Hepatocyte (in vitro differentiated cells): ENCODE data around the gene GPBAR1. TPM values are rescaled to one million over a fixed set of nuclear protein-coding genes. Genes with fewer than 3 reads are reported as not detected.

Experiments used
- DNase-seq: peaks from one replicate; pipeline ENCODE4 v3.0.0-alpha.2; 2016; ENCODE audit warnings: low spot score
- H2AFZ ChIP-seq: fragments of 200-600 bp; sonication (generic); 2 replicates; pipeline ENCODE4 v1.6.0; 2016; ENCODE audit warnings: antibody characterized with exemption, mild to moderate bottlenecking
- H3K27ac ChIP-seq: fragments of 200-600 bp; sonication (generic); 2 replicates; pipeline ENCODE4 v1.5.1; 2016; ENCODE audit warnings: mild to moderate bottlenecking
- H3K27me3 ChIP-seq: fragments of 200-600 bp; sonication (generic); 2 replicates; pipeline ENCODE4 v1.6.1; 2016
- H3K36me3 ChIP-seq: fragments of 200-600 bp; sonication (generic); replicated peaks from 2 replicates; pipeline ENCODE4 v1.5.1; 2016; ENCODE audit warnings: low read depth; ENCODE audit not compliant: insufficient read depth
- H3K4me1 ChIP-seq: fragments of 200-600 bp; sonication (generic); 2 replicates; pipeline ENCODE4 v1.5.1; 2016; ENCODE audit warnings: mild to moderate bottlenecking, moderate library complexity; ENCODE audit not compliant: insufficient read depth
- H3K4me2 ChIP-seq: fragments of 200-600 bp; sonication (generic); 2 replicates; pipeline ENCODE4 v1.6.0; 2016
- H3K4me3 ChIP-seq: fragments of 200-600 bp; sonication (generic); 2 replicates; pipeline ENCODE4 v1.5.1; 2016; ENCODE audit warnings: mild to moderate bottlenecking
- H3K79me2 ChIP-seq: fragments of 200-600 bp; sonication (generic); 2 replicates; pipeline ENCODE4 v1.6.0; 2017; ENCODE audit warnings: mild to moderate bottlenecking
- H3K9me2 ChIP-seq: fragments of 200-600 bp; sonication (generic); replicated peaks from 2 replicates; pipeline ENCODE4 v1.6.0; 2017; ENCODE audit warnings: mild to moderate bottlenecking; ENCODE audit not compliant: insufficient read depth
- H3K9me3 ChIP-seq: fragments of 200-600 bp; sonication (generic); 2 replicates; pipeline ENCODE4 v1.5.1; 2016; ENCODE audit warnings: low read depth, mild to moderate bottlenecking
- H4K20me1 ChIP-seq: fragments of 200-600 bp; sonication (generic); 2 replicates; pipeline ENCODE4 v1.6.0; 2016; ENCODE audit warnings: mild to moderate bottlenecking; ENCODE audit not compliant: insufficient read depth, poor library complexity, severe bottlenecking
- CTCF ChIP-seq: fragments of 200-600 bp; sonication (generic); IDR thresholded peaks from 2 replicates; pipeline ENCODE4 v1.5.1; 2016; ENCODE audit warnings: antibody characterized with exemption, mild to moderate bottlenecking; ENCODE audit not compliant: poor library complexity
- EZH2 ChIP-seq: fragments of 200-600 bp; sonication (generic); IDR thresholded peaks from 2 replicates; pipeline ENCODE4 v1.6.1; 2016; ENCODE audit warnings: antibody characterized with exemption, mild to moderate bottlenecking, borderline replicate concordance
- EZH2phosphoT487 ChIP-seq: fragments of 200-600 bp; sonication (generic); IDR thresholded peaks from one replicate; pipeline ENCODE4 v1.6.1; 2018; ENCODE audit warnings: antibody characterized with exemption, mild to moderate bottlenecking, low read depth, moderate library complexity; ENCODE audit not compliant: unreplicated experiment, severe bottlenecking
- WGBS: methylation state at CpG from one replicate; pipeline ENCODE4 v1.1.6; 2016; ENCODE audit warnings: low lambda C conversion rate; ENCODE audit errors: missing lambda C conversion rate; 5-methylcytosine and 5-hydroxymethylcytosine counted together
- polyA plus RNA-seq: library from polyadenylated mRNA; unstranded; fragments of >200 nt; fragmentation: Nextera tagmentation; extraction: Ambion mirVana; gene quantifications from 2 replicates; pipeline ENCODE4 v1.2.1, GENCODE V29; 2016
- total RNA-seq: library from RNA; depleted of rRNA; stranded (reverse); fragments of >200 nt; gene quantifications from 2 replicates; pipeline ENCODE4 v1.2.3, GENCODE V29; 2014

The GPBAR1 gene
- total and polyA plus RNA-seq, 2 experiments from 2014 or later: 6.1 to 23.4 TPM

- Histone ChIP-seq H3K4me3 (peak overlapping the region; percentile 70), H3K36me3 (no peaks in the 10 kb centered on the region), H2AFZ (no peak overlapping the region), H3K27me3 (no peaks in the 10 kb centered on the region), H3K79me2 (peaks cover 51% of the 10 kb centered on the region), H3K27ac (peak overlapping the region; percentile 93), H3K9me2 (no peaks in the 10 kb centered on the region), H3K9me3 (no peaks in the 10 kb centered on the region), H4K20me1 (no peaks in the 10 kb centered on the region), H3K4me1 (peaks cover 65% of the 10 kb centered on the region), H3K4me2 (peak overlapping the region; percentile 82)
- TF ChIP-seq EZH2: no peak
- no peak for TF ChIP-seq EZH2phosphoT487
- WGBS: 58% methylated on average over 11 of the region's 12 CpGs
- no peak for DNase-seq
Measured at GRCh38 chr2:218291318-218292047, 30.7 kb downstream of the GPBAR1 start.

DNA sequence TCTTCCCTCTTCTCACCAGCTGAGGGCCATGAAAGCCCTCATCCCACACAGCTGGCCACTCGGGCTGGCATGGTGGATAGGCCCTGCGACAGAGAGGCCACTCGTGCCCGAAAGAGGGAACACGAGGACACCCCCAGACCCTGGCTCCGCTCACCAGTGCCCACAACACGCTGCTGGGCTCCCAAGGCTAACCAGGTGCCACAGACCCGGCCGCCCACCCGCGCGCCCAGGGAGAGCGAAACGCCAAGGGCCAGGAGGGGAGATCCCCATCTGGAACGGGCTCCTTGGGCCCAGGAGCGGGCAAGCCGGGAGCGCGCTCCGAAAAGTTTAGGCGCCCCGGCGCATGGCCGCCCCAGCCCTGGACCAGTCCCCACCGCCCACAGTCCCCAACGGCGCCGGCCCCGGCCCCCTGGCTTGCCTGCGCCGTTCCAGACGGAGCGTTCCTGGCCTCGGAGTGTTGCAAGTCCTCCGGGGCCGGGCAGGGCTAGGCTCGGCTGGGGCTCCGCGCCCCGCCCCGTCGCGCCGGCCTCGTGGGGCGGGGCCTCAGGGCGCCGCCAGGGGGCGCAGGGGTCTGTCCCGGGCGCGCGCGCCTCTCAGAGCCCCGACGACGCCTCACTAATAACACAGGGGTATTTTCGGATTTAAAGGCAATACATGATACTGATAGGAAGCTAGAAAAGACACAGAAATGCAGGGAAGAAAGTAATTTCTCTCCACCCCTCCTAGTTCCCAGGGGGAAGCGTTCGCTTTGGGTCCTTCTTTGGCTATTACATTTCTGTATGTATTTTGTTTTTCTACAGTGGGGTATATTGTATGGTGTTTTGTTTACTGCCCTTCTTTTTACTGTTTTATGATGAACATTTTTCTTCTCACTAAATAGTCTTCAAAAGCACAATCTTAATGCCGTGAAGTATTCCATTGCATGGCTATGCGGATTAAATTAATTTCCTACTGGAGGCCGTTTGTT, 31.5 kb downstream of the GPBAR1 start, which contains the start of gene TMBIM1:
TMBIM1 (minus strand) TSS at position 456 of the 967 bp plus-strand sequence. CDS start 10,362 bp downstream, outside the sequence.
- Histone ChIP-seq H3K4me1 (peaks cover 62% of the 10 kb centered on the region), H3K27me3 (no peaks in the 10 kb centered on the region), H3K79me2 (peaks cover 51% of the 10 kb centered on the region), H3K9me2 (no peaks in the 10 kb centered on the region), H3K27ac (peak within 1 kb of the TSS; percentile 93), H4K20me1 (no peaks in the 10 kb centered on the region), H3K36me3 (no peaks in the 10 kb centered on the region), H3K4me2 (peak within 1 kb of the TSS; percentile 82), H3K4me3 (peak within 1 kb of the TSS; percentile 70), H2AFZ (peak within 1 kb of the TSS; percentile 37), H3K9me3 (no peaks in the 10 kb centered on the region)
- TF ChIP-seq CTCF (peak; percentile 67), EZH2phosphoT487 (no peak), EZH2 (no peak)
- peak; percentile 95 for DNase-seq
- 12% methylated on average over 53 of the region's 63 CpGs for WGBS

- peak overlapping the region; percentile 47 for H3K4me2 ChIP-seq
- no peaks in the 10 kb centered on the region for H3K36me3 ChIP-seq
- H4K20me1 ChIP-seq: no peaks in the 10 kb centered on the region
- no peaks in the 10 kb centered on the region for H3K9me2 ChIP-seq
- no peak for TF ChIP-seq EZH2
- no peak for TF ChIP-seq CTCF
- no peak for TF ChIP-seq EZH2phosphoT487
- no peak overlapping the region for H3K4me3 ChIP-seq
- no peaks in the 10 kb centered on the region for H3K27me3 ChIP-seq
- peaks cover 47% of the 10 kb centered on the region for H3K4me1 ChIP-seq
- no peaks in the 10 kb centered on the region for H3K9me3 ChIP-seq
- WGBS: 70% methylated on average over 5 of the region's 5 CpGs
- no peak for DNase-seq
- H3K27ac ChIP-seq: peak overlapping the region; percentile 93
- H3K79me2 ChIP-seq: peaks cover 37% of the 10 kb centered on the region
- no peak overlapping the region for H2AFZ ChIP-seq
Measured at GRCh38 chr2:218293715-218294429, 33.1 kb downstream of the GPBAR1 start.
